Dedifferentiated amniotic fluid mesenchymal stem cell (primary cell): ENCODE data around the gene NAALADL2.

Source experiments
- DNase-seq: peaks from one replicate; pipeline ENCODE4 v3.0.0-alpha.2; 2016; ENCODE audit errors: extremely low spot score

NAALADL2 gene

GRCh38 chr3:174884776-174885568 lies 25.8 kb downstream of the NAALADL2 start:
- no peak for DNase-seq

DNA sequence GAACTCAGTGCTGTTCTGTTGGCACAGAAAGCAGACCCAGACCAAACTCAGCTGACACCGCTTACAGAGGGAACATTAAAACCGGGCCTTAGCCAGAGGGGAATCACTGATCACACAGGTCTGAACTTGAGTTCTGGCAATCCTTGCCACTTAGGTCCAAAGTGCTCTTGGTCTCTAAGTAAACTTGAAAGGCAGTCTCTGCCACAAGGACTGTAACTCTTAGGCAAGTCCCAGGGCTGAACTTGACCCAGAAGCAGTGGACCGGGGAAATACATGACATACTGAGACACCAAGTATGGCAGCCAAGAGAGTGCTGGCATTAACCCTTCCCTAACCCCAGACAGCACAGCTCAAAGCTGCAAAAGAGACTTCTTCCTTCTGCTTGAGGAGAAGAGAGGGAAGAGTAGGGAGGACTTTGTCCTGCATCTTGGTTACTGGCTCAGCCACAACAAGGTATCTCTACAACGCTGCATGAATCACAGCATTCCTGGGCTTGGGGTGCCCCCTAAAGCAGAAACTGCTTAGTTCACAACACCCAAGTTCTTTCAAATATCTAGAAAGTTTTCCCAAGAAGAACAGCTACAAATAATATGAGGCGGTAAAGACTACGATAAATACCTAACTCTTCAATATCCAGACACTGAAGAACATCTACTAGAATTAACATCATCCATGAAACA lies 32.5 kb downstream of the NAALADL2 start:
- DNase-seq = no peak

- DNase-seq = no peak
These were observed 47.9 kb downstream of the NAALADL2 start for GRCh38 chr3:174907027-174907426.

GRCh38 chr3:174907628-174908407 lies 48.7 kb downstream of the NAALADL2 start:
- DNase-seq = no peak

GRCh38 chr3:174931473-174932353 lies 72.6 kb downstream of the NAALADL2 start:
- DNase-seq = no peak

- no peak for DNase-seq
These were observed 77.5 kb downstream of the NAALADL2 start for GRCh38 chr3:174936590-174936989.

- peak; percentile 64 for DNase-seq
These were observed 78.3 kb downstream of the NAALADL2 start for GRCh38 chr3:174937478-174937877.

- peak; percentile 20 for DNase-seq
These were observed 79.0 kb downstream of the NAALADL2 start for GRCh38 chr3:174938102-174938501.

DNA sequence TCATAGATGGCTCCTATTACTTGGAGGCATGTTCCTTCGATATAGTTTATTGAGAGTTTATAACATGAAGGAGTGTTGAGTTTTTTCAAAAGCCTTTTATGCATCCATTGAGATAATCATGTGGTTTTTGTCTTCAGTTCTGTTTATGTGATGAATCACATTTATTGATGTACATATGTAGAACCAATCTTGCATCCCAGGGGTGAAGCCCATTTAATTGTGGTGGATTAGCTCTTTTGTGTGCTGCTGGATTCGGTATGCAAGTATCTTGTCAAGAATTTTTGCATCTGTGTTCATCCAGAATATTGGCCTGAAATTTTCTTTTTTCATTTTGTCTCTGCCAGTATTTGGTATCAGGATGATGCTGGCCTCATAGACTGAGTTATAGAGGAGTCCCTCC lies 81.0 kb downstream of the NAALADL2 start:
- no peak for DNase-seq

GRCh38 chr3:174945276-174945675 lies 86.1 kb downstream of the NAALADL2 start:
- no peak for DNase-seq

DNA sequence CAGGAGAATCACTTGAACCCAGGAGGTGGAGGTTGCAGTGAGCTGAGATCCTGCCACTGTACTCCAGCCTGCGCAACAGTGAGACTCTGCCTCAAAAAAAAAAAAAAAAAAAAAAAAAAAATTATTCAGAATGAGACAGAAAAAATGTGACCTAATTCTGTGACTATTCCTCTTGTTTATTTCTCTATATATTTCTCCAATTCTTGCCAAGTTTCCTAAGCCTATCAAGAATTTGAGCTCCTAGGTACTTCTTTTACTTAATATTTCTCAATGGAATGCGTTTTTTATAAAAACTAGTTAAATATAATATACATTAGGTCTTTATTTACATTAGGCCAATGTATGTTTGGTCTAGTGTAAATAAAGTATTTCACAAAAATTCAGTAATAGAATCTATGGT lies 86.8 kb downstream of the NAALADL2 start:
- DNase-seq = no peak

- peak; percentile 91 for DNase-seq
These were observed 90.4 kb downstream of the NAALADL2 start for GRCh38 chr3:174949523-174949922.

GRCh38 chr3:174951034-174951433 lies 91.9 kb downstream of the NAALADL2 start:
- DNase-seq = peak; percentile 65

DNA sequence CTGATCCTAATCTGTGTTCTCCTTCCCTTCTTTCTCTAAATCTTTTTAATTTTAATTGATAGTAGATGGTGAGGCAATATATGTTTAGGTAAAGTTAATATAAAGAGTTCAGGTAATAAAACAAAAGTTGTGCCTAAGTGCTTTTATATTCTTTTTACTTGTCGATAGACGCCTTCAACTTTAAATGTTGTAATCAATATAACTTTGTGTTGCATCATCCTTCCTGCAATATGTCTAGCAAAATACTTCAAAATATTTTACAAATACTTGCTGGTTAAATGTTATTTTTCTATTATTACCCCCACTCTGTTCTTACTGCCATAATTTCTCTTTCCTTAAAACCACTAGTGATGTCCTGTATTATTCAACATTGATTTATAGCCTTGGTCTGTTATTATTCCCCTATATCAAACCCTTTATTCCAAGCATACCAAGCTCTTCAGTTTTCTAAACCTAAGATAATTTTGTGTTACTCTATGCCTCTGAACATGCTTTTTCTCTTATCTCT lies 92.4 kb downstream of the NAALADL2 start:
- no peak for DNase-seq

- no peak for DNase-seq
These were observed 93.9 kb downstream of the NAALADL2 start for GRCh38 chr3:174953068-174953467.

DNA sequence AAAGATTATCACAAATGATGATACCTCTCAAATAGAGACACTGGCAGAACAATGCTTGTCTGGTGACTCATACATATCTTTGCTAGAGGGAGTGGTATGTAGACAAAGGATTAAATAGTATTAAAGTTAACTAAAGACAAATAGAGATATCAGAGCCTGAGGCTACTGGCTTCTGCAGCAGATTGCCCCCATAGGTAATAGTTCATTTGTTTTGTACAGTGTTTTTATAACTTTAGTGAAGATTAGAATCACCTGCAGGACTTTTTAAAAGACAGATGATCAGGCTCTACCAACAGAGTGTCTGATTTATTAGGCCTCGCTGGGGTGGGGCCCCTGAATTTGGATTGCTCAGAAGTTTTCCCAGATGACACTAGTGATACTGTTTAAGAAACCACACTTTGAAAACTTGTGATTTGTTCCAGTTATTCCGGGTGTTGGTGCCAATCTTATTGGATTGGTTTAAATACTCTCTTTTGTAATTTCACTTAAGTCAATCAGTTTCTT lies 96.4 kb downstream of the NAALADL2 start:
- DNase-seq = peak; percentile 32

- DNase-seq = no peak
These were observed 97.9 kb downstream of the NAALADL2 start for GRCh38 chr3:174957081-174957480.

DNA sequence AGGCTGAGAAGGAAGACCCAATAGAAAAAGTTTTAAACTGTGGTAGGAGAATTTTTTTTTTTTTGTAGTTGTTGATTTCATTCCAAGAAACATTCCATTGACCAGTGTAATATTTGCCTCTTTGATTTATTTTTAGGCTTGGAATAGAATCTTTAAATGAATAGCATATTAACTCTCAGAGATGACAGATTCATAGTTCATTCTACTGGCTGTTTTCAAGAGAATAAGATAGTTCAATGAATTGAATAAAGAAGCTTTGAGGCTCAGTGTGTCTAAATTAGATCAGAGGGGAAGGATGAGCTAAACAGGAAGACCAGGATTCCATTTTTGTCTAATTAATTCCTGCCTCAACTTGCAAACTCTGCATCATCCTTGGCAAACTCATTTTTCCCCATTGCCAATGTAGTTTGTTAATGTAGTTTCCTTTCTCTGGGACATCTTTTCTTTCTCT lies 98.4 kb downstream of the NAALADL2 start:
- DNase-seq = peak; percentile 27

- DNase-seq = no peak
These were observed 99.7 kb downstream of the NAALADL2 start for GRCh38 chr3:174958671-174959328.

DNA sequence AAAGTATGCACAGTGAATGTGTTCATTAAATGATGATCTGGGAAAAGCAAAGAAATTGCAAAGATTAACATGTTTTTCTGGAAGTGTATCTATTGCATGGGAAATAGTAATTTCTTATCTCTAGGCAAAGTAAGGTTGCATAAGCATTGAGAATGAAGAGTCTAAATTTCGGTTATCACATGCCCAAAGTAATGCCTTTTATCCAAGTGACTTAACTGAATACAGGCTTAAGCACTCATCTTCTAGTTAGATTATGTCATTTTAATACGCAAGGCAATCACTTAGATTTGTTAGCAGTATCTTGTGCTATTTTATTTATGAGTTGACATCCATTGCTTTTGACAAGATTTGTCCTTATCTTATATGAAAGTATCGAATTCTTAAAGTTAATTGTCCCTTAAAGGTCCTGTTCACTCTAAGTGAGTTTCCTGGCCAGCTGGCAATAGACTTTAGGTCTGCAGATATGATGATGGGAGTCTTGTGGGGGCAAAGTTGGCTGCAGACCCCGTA lies 100.5 kb downstream of the NAALADL2 start:
- DNase-seq = no peak
